Activated T-cell treated with anti-CD3 and anti-CD28 coated beads, Interleukin-2, amount 50 U/mL, for 72 hours (primary cell): ENCODE results near the gene TMEM141. TPM values are rescaled to one million over a fixed set of nuclear protein-coding genes. Genes with fewer than 3 reads are reported as not detected.

Experiments
- total RNA-seq, 2 donors: library from RNA; stranded (reverse); gene quantifications; one replicate each; pipeline ENCODE4 v1.2.3, GENCODE V29; 2022

Gene TMEM141
- total RNA-seq, 2 donors from 2014 or later: 18.7 to 20.9 TPM

Other genes starting within 250 kb of the TMEM141 start
- gene NOTCH1, start 245.3 kb upstream of the TMEM141 start, total RNA-seq: 10 to 100 TPM; 71.6 to 84.2 TPM
- gene EGFL7, start 128.4 kb upstream of the TMEM141 start, total RNA-seq: 1 to 10 TPM in 1 of 2 donors, under 1 TPM in 1; 0.93 to 1.1 TPM
- gene AGPAT2, start 103.9 kb upstream of the TMEM141 start, total RNA-seq: 10 to 100 TPM; 18.3 to 19.2 TPM
- gene DIPK1B, start 78.8 kb upstream of the TMEM141 start, total RNA-seq: under 1 TPM; 0.67 to 0.72 TPM
- under 1 TPM; 0.21 to 0.70 TPM for gene LCN10, start 48.4 kb upstream of the TMEM141 start, total RNA-seq
- gene LCN6, start 42.8 kb upstream of the TMEM141 start, total RNA-seq: not detected
- gene LCN8, start 33.1 kb upstream of the TMEM141 start, total RNA-seq: not detected
- gene LCN15, start 26.8 kb upstream of the TMEM141 start, total RNA-seq: not detected
- gene CCDC183, start 5.0 kb downstream of the TMEM141 start, total RNA-seq: under 1 TPM; 0.46 to 0.72 TPM
- gene RABL6, start 16.6 kb downstream of the TMEM141 start, total RNA-seq: 10 to 100 TPM; 65.7 to 66.8 TPM
- gene AJM1, start 51.1 kb downstream of the TMEM141 start, total RNA-seq: 1 to 10 TPM; 5.3 to 5.7 TPM
- 100 to 1,000 TPM in 1 of 2 donors, 10 to 100 TPM in 1; 95.7 to 111 TPM for gene PHPT1, start 58.1 kb downstream of the TMEM141 start, total RNA-seq
- gene MAMDC4, start 61.0 kb downstream of the TMEM141 start, total RNA-seq: 10 to 100 TPM; 11.7 to 14.8 TPM
- 100 to 1,000 TPM; 254 to 267 TPM for gene EDF1, start 75.0 kb downstream of the TMEM141 start, total RNA-seq
- gene TRAF2, start 95.2 kb downstream of the TMEM141 start, total RNA-seq: 10 to 100 TPM; 53.5 to 73.3 TPM
- 10 to 100 TPM; 67.7 to 74.9 TPM for gene FBXW5, start 153.4 kb downstream of the TMEM141 start, total RNA-seq
- 1 to 10 TPM; 2.6 to 3.4 TPM for gene C8G, start 153.9 kb downstream of the TMEM141 start, total RNA-seq
- gene LCN12, start 160.9 kb downstream of the TMEM141 start, total RNA-seq: 1 to 10 TPM; 1.0 to 1.4 TPM
- gene PTGDS, start 186.2 kb downstream of the TMEM141 start, total RNA-seq: not detected
- gene LCNL1, start 191.6 kb downstream of the TMEM141 start, total RNA-seq: not detected
- gene PAXX, start 201.1 kb downstream of the TMEM141 start, total RNA-seq: 10 to 100 TPM; 51.8 to 56.9 TPM
- under 1 TPM; 0.43 to 0.65 TPM for gene CLIC3, start 205.2 kb downstream of the TMEM141 start, total RNA-seq
- gene ABCA2, start 236.9 kb downstream of the TMEM141 start, total RNA-seq: 10 to 100 TPM; 23.9 to 27.5 TPM
- 1 to 10 TPM; 1.6 to 1.8 TPM for gene FUT7, start 240.7 kb downstream of the TMEM141 start, total RNA-seq